ENCODE measurements around the gene SYT1.

Gene SYT1

GRCh38 chr12:79274501-79275064, 410.0 kb downstream of the SYT1 start (continued):
- TF ChIP-seq CSRNP3 (CRISPR knock-in tag; IDR thresholded peaks at IDR 0.05) (no peak), CSDC2 (CRISPR knock-in tag; IDR thresholded peaks at IDR 0.05) (no peak), TOX (CRISPR knock-in tag; IDR thresholded peaks at IDR 0.05; ENCODE audit: borderline replicate concordance) (no peak), OSR1 (CRISPR knock-in tag; IDR thresholded peaks at IDR 0.05) (no peak), ESRRG (CRISPR knock-in tag; IDR thresholded peaks at IDR 0.05) (no peak), PPARA (CRISPR knock-in tag; IDR thresholded peaks at IDR 0.05; ENCODE audit: borderline replicate concordance) (no peak), RARB (CRISPR knock-in tag; IDR thresholded peaks at IDR 0.05) (no peak), SNAI2 (CRISPR knock-in tag; IDR thresholded peaks at IDR 0.05) (no peak), ISL1 (CRISPR knock-in tag; IDR thresholded peaks at IDR 0.05) (no peak)

GRCh38 chr12:79275631-79276030, 411.1 kb downstream of the SYT1 start:
- TF ChIP-seq RARB (CRISPR knock-in tag; IDR thresholded peaks at IDR 0.05) (no peak), OSR1 (CRISPR knock-in tag; IDR thresholded peaks at IDR 0.05) (no peak), ISL1 (CRISPR knock-in tag; IDR thresholded peaks at IDR 0.05) (no peak), ZNF70 (CRISPR knock-in tag; IDR thresholded peaks at IDR 0.05) (no peak), ZNF8 (CRISPR knock-in tag; IDR thresholded peaks at IDR 0.05) (no peak), TSHZ2 (CRISPR knock-in tag; IDR thresholded peaks at IDR 0.05) (no peak), POU6F1 (CRISPR knock-in tag; IDR thresholded peaks at IDR 0.05; ENCODE audit: borderline replicate concordance, low read depth) (no peak), CSRNP3 (CRISPR knock-in tag; IDR thresholded peaks at IDR 0.05) (no peak), SNAI2 (CRISPR knock-in tag; IDR thresholded peaks at IDR 0.05) (no peak), CREB5 (CRISPR knock-in tag; IDR thresholded peaks at IDR 0.05; ENCODE audit: low read depth) (no peak)
- ATAC-seq = no peak

GRCh38 chr12:79283364-79283763, 418.8 kb downstream of the SYT1 start:
- TF ChIP-seq ISL1 (CRISPR knock-in tag; IDR thresholded peaks at IDR 0.05) = no peak
- no peak for TF ChIP-seq PATZ1 (CRISPR knock-in tag; IDR thresholded peaks at IDR 0.05; ENCODE audit: borderline replicate concordance)
- no peak for TF ChIP-seq ZNF70 (CRISPR knock-in tag; IDR thresholded peaks at IDR 0.05)
- TF ChIP-seq CSRNP3 (CRISPR knock-in tag; IDR thresholded peaks at IDR 0.05) = no peak
- TF ChIP-seq ZFP3 (CRISPR knock-in tag; IDR thresholded peaks at IDR 0.05) = no peak
- no peak for TF ChIP-seq BACH2 (CRISPR knock-in tag; IDR thresholded peaks at IDR 0.05; ENCODE audit: borderline replicate concordance)
- TF ChIP-seq POU6F1 (CRISPR knock-in tag; IDR thresholded peaks at IDR 0.05; ENCODE audit: borderline replicate concordance, low read depth) = no peak
- TF ChIP-seq TOX (CRISPR knock-in tag; IDR thresholded peaks at IDR 0.05; ENCODE audit: borderline replicate concordance) = no peak
- no peak for TF ChIP-seq ZC3H10 (CRISPR knock-in tag; IDR thresholded peaks at IDR 0.05)
- no peak for TF ChIP-seq GLIS3 (CRISPR knock-in tag; IDR thresholded peaks at IDR 0.05)
- TF ChIP-seq TSHZ2 (CRISPR knock-in tag; IDR thresholded peaks at IDR 0.05) = no peak
- no peak for TF ChIP-seq ZNF8 (CRISPR knock-in tag; IDR thresholded peaks at IDR 0.05)
- no peak for TF ChIP-seq RARB (CRISPR knock-in tag; IDR thresholded peaks at IDR 0.05)
- no peak for TF ChIP-seq ESRRG (CRISPR knock-in tag; IDR thresholded peaks at IDR 0.05)
- no peak for ATAC-seq

Measured in SK-N-SH treated with all-trans-retinoic acid at 6 μM for 48 hours (cell line).